PFSK-1 (cell line): ENCODE results near the gene ARAP3.
A peak's percentile ranks its signal among the peaks of the same experiment; 100 is the strongest.

Source experiments
- FOXP2 ChIP-seq: optimal IDR thresholded peaks from 2 replicates; pipeline ENCODE3; 2011; ENCODE audit warnings: borderline replicate concordance, control low read depth, inconsistent platforms; ENCODE audit not compliant: insufficient read depth; ENCODE audit errors: extremely low read length, extremely low read depth
- POLR2AphosphoS5 ChIP-seq: IDR thresholded peaks from 2 replicates; pipeline ENCODE4 v1.6.1; 2012; ENCODE audit warnings: low read depth, mild to moderate bottlenecking, control low read depth, low read length, moderate library complexity
- REST ChIP-seq, 2 experiments: IDR thresholded peaks; 2 replicates each; pipeline versions ENCODE4 v1.6.1 to v1.8.0; 2011 to 2012; ENCODE audit warnings: low read depth in 2 of 2, low read length in 2 of 2, control low read depth in 1 of 2, inconsistent platforms in 1 of 2, mild to moderate bottlenecking in 1 of 2, moderate library complexity in 1 of 2; ENCODE audit not compliant: insufficient read depth in 1 of 2
- SIN3A ChIP-seq: IDR thresholded peaks from 2 replicates; pipeline ENCODE4 v1.6.1; 2012; ENCODE audit warnings: mild to moderate bottlenecking, low read length, moderate library complexity, borderline replicate concordance; ENCODE audit not compliant: insufficient read depth
- TAF1 ChIP-seq: IDR thresholded peaks from 2 replicates; pipeline ENCODE4 v1.6.1; 2012; ENCODE audit warnings: low read length, control low read depth, borderline replicate concordance; ENCODE audit not compliant: insufficient read depth

ARAP3 gene

GRCh38 chr5:141623186-141623585 is 58.8 kb downstream of the ARAP3 start:
- no peak for TF ChIP-seq FOXP2
- no peak for TF ChIP-seq POLR2AphosphoS5
- no peak for TF ChIP-seq TAF1
- TF ChIP-seq SIN3A = no peak
- TF ChIP-seq REST (IDR thresholded peaks at IDR 0.05; ENCODE audit: insufficient read depth in 1 of 2, low read depth in 2 of 2, low read length in 2 of 2) = no peak

- TF ChIP-seq SIN3A = peak; percentile 72; the same call in 1 of the 2 replicates
- peak; percentile 71 for TF ChIP-seq POLR2AphosphoS5
- TF ChIP-seq REST (IDR thresholded peaks at IDR 0.05; ENCODE audit: insufficient read depth in 1 of 2, low read depth in 2 of 2, low read length in 2 of 2) = 0 out of 4 replicates have a peak, but pooled peaks of 1 of the 2 experiments have one; percentile 22
- peak; percentile 37; the same call in 1 of the 2 replicates for TF ChIP-seq TAF1
- peak; percentile 98 for TF ChIP-seq FOXP2
These were observed 63.1 kb downstream of the ARAP3 start, which contains the start of gene DIAPH1 for GRCh38 chr5:141618804-141619554. Gene DIAPH1 (minus strand): TSS chr5:141619000. CDS start chr5:141618914, 86 bp downstream.

- TF ChIP-seq TAF1 (no peak), SIN3A (no peak), POLR2AphosphoS5 (no peak), REST (IDR thresholded peaks at IDR 0.05; ENCODE audit: insufficient read depth in 1 of 2, low read depth in 2 of 2, low read length in 2 of 2) (no peak), FOXP2 (no peak)
These were observed 63.8 kb downstream of the ARAP3 start for GRCh38 chr5:141618030-141618803.

- TF ChIP-seq REST (IDR thresholded peaks at IDR 0.05; ENCODE audit: insufficient read depth in 1 of 2, low read depth in 2 of 2, low read length in 2 of 2) (no peak), POLR2AphosphoS5 (no peak), TAF1 (no peak), FOXP2 (no peak), SIN3A (no peak)
These were observed 64.4 kb downstream of the ARAP3 start for GRCh38 chr5:141617682-141618029.
